Activated CD8-positive, alpha-beta memory T cell treated with anti-CD3 and anti-CD28 coated beads, Interleukin-2, amount 10 ng/mL, durations not matched to agents 7 days and 5 days (primary cell): ENCODE data around the gene WASF2. TPM values are rescaled to one million over a fixed set of nuclear protein-coding genes. Genes with fewer than 3 reads are reported as not detected.

Source experiments
- ATAC-seq: fragments of 150-1000 bp; cut with Tn5 transposase; one replicate; pipeline ENCODE4 v1.10.0; 2021; ENCODE audit warnings: moderate library complexity
- CTCF ChIA-PET: fragments of 350-600 bp; sonication (Branson Sonifier 250); formaldehyde crosslinking; loops from one replicate; lab custom pipeline; 2021; ENCODE audit warnings: antibody characterized with exemption; lab: Charles Lee
- DNase-seq: peaks from one replicate; pipeline ENCODE4 v3.0.0-alpha.2; 2020
- H3K27ac Mint-ChIP-seq: one replicate; pipeline ENCODE4 v1.8.0; 2021; ENCODE audit warnings: mild to moderate bottlenecking, mixed read lengths
- H3K27me3 Mint-ChIP-seq: one replicate; pipeline ENCODE4 v1.8.0; 2021; ENCODE audit warnings: mixed read lengths
- H3K36me3 Mint-ChIP-seq: one replicate; pipeline ENCODE4 v1.8.0; 2021; ENCODE audit warnings: mild to moderate bottlenecking, mixed read lengths
- H3K4me1 Mint-ChIP-seq: one replicate; pipeline ENCODE4 v1.8.0; 2021; ENCODE audit warnings: mixed read lengths
- H3K4me3 Mint-ChIP-seq: one replicate; pipeline ENCODE4 v1.8.0; 2021; ENCODE audit warnings: mild to moderate bottlenecking, moderate library complexity, mixed read lengths
- H3K9me3 Mint-ChIP-seq: one replicate; pipeline ENCODE4 v1.8.0; 2022; ENCODE audit warnings: low read depth, mixed read lengths
- total RNA-seq, 2 experiments: library from RNA; stranded (reverse); gene quantifications; one replicate each; pipeline ENCODE4 v1.2.3, GENCODE V29; 2021

Gene WASF2
- total RNA-seq, 2 experiments from 2014 or later: 113 to 117 TPM

DNA sequence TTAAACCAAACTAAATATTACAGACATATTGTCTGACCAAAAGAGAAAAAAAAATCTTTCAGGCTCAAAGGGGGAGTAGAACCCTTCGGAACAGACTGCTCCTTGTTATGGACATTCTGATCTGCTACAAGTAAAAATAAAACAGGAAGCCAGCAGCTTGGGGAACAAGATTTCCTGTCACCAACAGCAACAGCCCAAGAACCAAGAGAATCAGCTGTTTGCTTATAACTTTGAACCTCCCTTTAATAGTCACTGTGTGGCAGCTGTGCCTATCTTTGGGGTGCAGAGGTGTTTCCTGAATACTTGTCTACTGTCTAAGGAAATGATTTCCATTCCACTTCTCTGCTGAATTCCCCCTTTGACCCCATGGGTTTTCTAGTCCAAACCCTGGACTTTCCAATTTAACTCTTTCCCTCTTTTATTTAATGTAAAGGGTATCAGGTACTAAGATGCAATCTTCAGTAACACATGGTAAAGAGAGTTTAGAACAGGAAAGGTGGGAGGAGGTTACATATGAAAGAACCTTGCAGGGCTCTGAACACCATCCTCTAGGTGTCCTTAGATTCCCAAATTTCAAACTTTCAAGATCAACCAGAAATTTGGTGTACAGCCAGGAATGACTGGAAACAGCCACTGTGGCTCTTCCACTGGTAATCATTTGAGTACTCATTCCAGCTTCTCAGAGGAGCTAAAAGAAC lies 58.9 kb downstream of the WASF2 start:
- Mint-ChIP-seq H3K27me3 (no peaks in the 10 kb centered on the region), H3K27ac (peak overlapping the region; percentile 77), H3K36me3 (peaks cover 10% of the 10 kb centered on the region), H3K9me3 (no peaks in the 10 kb centered on the region), H3K4me3 (no peak overlapping the region), H3K4me1 (peaks cover 39% of the 10 kb centered on the region)
- CTCF ChIA-PET: interaction anchor here (1.2 to 1.9 kb wide), 5 partner anchors 9 to 87 kb away, joined by 3 to 10 read pairs (median 4); no protein-coding TSS in a partner anchor
- ATAC-seq (peak; percentile 75), DNase-seq (no peak)

DNA sequence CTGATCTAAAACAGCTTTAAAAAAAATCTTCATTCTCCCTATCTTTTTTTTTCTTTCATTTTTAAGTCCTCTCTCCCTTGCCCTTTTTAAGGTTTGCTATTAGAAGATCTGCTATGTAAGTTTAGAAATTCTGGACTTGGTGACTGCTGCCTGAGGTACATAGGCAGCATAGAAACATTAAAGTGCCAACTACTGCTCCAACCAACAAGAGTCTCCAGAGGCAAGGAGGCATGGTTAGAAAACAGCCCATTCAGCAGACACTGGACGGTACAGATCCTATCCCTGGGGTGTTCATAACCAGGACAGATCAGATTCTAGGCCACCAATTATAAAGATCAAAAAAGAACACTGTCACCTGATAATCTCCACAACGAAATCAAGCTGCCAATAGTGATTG lies 60.9 kb downstream of the WASF2 start:
- Mint-ChIP-seq H3K4me3 (no peak overlapping the region), H3K9me3 (no peaks in the 10 kb centered on the region), H3K27me3 (no peaks in the 10 kb centered on the region), H3K27ac (peak overlapping the region; percentile 6), H3K4me1 (peaks cover 38% of the 10 kb centered on the region), H3K36me3 (peaks cover 19% of the 10 kb centered on the region)
- CTCF ChIA-PET: interaction anchor here (1.3 to 1.4 kb wide), 2 partner anchors 18 to 32 kb away, joined by 3 read pairs; no protein-coding TSS in a partner anchor
- no peak for ATAC-seq
- DNase-seq: no peak

DNA sequence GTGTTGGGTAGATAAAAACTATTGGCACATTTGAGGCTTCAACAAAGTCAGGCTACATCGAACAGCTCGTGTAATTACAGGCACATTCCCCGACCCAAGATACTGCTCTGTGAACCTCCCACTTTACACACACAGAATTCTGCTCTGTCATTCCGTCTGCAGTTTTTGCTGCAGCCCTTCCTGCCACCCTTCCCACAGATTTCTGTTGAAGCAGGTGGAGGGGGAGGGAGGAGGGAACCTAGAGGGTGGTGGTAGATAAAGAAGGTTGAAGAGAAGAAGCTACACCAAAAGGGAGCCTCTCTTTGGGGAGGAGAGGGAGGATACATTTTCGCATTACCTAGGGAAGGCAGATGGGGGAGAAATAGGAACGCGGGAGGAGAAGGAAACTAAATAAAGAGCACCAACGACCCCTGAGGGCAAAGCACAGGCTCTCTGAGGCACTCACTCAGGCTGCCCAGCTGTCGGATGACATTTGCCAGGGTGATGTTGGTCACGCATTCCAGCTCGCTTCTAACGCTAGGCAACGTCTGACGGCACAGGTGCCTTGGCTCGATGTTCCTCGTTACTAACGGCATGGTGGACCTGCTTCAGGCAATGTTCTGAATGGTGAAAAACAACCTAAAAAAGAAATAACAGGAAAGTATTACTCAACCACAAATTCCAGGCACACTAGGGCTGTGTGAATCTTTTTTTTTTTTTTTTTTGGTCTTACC lies 61.5 kb downstream of the WASF2 start:
- CTCF ChIA-PET: interaction anchor here (0.9 to 1.4 kb wide), 3 partner anchors 8 to 32 kb away, joined by 3 to 5 read pairs (median 3); no protein-coding TSS in a partner anchor
- Mint-ChIP-seq H3K9me3 (no peaks in the 10 kb centered on the region), H3K4me1 (peaks cover 44% of the 10 kb centered on the region), H3K36me3 (peaks cover 22% of the 10 kb centered on the region), H3K4me3 (no peak overlapping the region), H3K27me3 (no peaks in the 10 kb centered on the region), H3K27ac (peak overlapping the region; percentile 14)
- DNase-seq (no peak), ATAC-seq (no peak)

DNA sequence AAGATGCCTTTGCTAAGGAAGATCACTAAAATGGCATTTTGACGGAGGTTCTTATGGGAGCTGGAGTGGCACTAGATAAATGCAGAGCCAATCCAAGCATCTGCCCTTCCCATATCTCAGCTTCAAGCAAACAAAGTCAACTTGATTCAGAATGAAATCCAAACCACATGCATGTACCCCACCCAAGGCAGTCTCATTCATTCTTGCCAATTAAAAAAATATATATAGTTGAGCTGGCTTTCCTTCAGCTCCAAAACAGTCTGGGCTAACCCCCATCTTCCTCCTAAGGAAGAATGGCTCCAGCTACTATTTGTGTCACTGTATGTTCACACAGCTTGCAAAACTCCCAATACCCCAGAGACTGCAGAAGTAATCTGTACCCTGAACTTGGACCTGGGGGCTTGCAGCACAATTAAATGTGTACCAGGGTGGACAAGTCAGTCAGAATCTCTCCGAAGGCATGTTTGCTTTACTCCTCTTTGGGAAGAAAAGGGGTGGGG lies 62.1 kb downstream of the WASF2 start:
- H3K36me3 Mint-ChIP-seq: peaks cover 22% of the 10 kb centered on the region
- no peak for ATAC-seq
- H3K4me3 Mint-ChIP-seq: no peak overlapping the region
- H3K4me1 Mint-ChIP-seq: peaks cover 45% of the 10 kb centered on the region
- H3K9me3 Mint-ChIP-seq: no peaks in the 10 kb centered on the region
- no peak for DNase-seq
- CTCF ChIA-PET: interaction anchor here (0.9 to 1.4 kb wide), 2 partner anchors 9 to 19 kb away, joined by 3 to 5 read pairs; no protein-coding TSS in a partner anchor
- H3K27me3 Mint-ChIP-seq: no peaks in the 10 kb centered on the region
- H3K27ac Mint-ChIP-seq: no peak overlapping the region

DNA sequence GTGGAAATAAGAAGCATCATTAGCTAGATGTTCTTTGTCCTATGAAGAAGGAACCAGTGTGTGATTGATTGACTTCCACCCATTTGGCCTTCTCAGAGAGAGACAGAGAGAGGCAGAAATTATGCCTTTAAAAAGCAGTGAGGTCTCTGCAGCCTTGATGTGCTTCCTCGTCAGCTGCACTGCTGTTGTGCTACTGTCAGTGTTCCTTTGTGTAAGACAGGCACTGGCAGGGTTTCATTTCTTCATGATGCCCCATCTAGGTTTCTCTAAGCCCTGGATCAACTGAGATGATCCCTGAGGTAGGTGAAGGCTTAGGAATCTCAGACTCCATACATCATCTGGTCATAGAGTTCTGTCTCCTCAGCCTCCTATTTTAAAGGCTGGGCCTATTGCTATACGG lies 62.6 kb downstream of the WASF2 start:
- Mint-ChIP-seq H3K4me3 (no peak overlapping the region), H3K27ac (no peak overlapping the region), H3K27me3 (no peaks in the 10 kb centered on the region), H3K36me3 (peaks cover 22% of the 10 kb centered on the region), H3K4me1 (peaks cover 48% of the 10 kb centered on the region), H3K9me3 (no peaks in the 10 kb centered on the region)
- ATAC-seq: no peak
- CTCF ChIA-PET: interaction anchor here (0.9 kb wide), 1 partner anchor 9 kb away, joined by 5 read pairs; no protein-coding TSS in a partner anchor
- no peak for DNase-seq

DNA sequence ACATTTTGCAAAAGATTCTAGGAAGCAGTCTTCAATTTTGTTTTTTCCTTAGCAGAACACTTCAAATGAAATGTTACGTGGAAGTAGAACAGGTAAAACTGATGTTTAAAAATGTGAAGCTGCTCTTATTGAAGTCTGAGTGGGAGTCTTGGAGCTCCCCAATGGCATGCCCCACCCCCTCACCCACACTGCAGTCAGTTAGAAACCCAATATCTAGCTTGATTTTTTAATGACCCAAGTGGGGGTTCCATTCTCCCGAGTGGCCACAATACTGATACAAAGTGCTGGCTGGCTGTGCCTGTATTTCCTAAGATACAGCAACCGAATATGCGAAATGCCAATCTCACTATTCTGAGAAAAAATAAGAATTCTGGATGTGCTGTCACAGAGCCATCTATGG lies 66.3 kb downstream of the WASF2 start:
- Mint-ChIP-seq H3K4me3 (no peak overlapping the region), H3K9me3 (no peaks in the 10 kb centered on the region), H3K36me3 (peaks cover 22% of the 10 kb centered on the region), H3K27me3 (no peaks in the 10 kb centered on the region), H3K4me1 (peaks cover 47% of the 10 kb centered on the region), H3K27ac (no peak overlapping the region)
- CTCF ChIA-PET: interaction anchor here (1.0 to 1.6 kb wide), 2 partner anchors 13 to 21 kb away, joined by 3 to 4 read pairs; no protein-coding TSS in a partner anchor
- DNase-seq (no peak), ATAC-seq (no peak)

DNA sequence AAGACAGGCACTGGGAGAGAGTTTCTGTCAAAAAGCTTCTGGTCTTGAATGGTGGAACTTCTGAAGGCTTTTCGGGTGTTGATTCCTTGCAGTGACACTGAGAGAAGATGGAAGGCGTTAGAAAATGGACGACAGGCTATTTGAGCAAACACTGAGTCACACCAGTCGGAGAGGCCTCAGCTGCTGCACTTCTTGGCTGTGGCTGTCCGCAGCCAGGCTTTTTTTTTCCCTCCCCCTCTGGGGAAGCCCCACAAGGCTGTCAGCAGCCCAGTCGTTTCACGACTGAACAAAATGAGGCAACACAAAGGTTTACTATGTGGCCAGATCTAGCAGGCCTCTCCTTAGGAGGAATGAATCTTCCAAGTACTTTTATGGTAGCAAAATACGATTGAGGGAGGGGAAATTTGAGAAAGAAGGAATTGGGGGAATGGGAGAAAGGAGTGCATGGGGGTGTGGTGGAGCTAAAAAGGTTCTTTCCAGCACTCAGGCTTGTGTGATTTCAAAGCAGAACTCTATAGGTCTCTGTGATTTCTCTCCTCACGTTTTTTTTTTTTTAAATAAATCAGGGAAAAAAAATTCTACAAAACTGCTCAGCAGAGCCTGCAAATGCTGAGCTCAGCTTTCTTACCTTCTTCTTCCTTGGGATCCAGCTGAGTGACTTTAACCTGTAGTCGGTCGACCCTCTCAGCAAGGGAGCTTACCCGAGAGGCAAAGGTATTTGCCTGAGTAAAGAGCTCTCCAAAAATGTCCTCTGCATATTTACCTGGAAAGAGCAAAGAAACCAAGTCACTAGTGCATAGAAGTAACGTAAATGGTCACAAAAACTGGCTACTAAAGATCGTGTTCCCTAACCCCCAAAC lies 71.4 kb downstream of the WASF2 start:
- Mint-ChIP-seq H3K36me3 (peaks cover 37% of the 10 kb centered on the region), H3K27ac (peak overlapping the region; percentile 89), H3K9me3 (no peaks in the 10 kb centered on the region), H3K4me1 (peaks cover 54% of the 10 kb centered on the region), H3K27me3 (no peaks in the 10 kb centered on the region), H3K4me3 (no peak overlapping the region)
- ATAC-seq (peak; percentile 93), DNase-seq (peak; percentile 89)
- CTCF ChIA-PET: interaction anchor here (0.8 to 2.0 kb wide), 11 partner anchors 18 to 244 kb away, joined by 3 to 6 read pairs (median 3); partner anchors contain the start of gene WASF2

DNA sequence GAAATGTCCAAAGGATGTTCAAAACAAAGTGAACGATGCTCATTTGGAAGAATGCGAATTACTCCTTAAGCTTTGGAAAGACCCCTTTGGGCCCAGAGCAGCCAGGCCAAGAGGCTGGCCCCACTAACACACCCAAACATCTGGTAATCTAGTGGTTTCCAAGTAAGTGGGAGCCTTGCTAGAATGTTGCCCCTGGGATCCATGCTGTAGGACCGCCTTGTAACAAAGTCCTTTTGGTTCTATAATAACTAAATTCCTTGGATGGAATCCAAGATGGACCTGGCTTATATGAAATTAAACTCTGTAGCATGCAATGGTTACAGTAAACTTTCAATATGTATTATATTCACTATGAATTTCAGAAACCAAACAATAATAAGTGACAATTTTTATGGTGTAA lies 72.3 kb downstream of the WASF2 start:
- Mint-ChIP-seq H3K4me1 (peaks cover 52% of the 10 kb centered on the region), H3K27me3 (no peaks in the 10 kb centered on the region), H3K36me3 (peaks cover 44% of the 10 kb centered on the region), H3K4me3 (no peak overlapping the region), H3K9me3 (no peaks in the 10 kb centered on the region), H3K27ac (peak overlapping the region; percentile 89)
- ATAC-seq (no peak), DNase-seq (no peak)
- CTCF ChIA-PET: interaction anchor here (0.8 to 1.4 kb wide), 8 partner anchors 19 to 199 kb away, joined by 3 to 6 read pairs (median 3); partner anchors contain the start of gene WASF2

DNA sequence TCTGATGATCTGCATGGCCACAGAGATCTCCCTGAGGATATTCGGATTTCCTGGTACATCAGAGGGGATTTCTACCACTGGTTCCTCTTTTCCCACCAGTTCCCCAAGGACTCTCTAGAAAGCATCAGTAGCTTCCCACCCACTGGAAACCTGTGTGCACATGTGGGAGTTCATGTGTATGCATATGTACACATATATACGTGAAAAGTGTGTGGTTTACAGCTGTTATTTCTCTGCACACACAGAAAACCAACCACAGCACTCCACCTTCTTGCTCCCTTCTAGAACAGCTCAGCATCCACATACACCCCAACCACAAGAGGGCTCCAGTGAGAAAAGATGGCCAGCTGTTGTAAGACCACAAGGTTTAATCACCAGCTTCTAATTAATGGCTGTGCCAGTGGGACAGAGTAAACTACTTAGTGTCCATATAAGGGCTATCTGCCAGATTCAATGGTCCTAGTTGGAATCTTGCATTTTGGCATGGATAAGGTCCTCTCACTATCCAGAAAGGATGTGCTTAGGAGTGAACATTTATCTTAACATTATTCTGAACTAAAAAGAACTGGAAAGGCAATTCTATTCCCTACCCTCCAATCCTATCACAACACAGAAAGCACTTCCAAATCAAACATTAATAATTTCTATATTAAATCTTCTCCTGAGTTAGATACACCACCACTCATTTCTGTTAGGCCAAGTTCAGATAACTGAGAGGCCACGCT lies 73.4 kb downstream of the WASF2 start:
- CTCF ChIA-PET: interaction anchor here (0.7 to 2.5 kb wide), 30 partner anchors 9 to 357 kb away, joined by 3 to 10 read pairs (median 4); partner anchors contain the start of genes AHDC1, STX12 and WASF2
- ATAC-seq: peak; percentile 57
- Mint-ChIP-seq H3K27me3 (no peaks in the 10 kb centered on the region), H3K27ac (peak overlapping the region; percentile 44), H3K36me3 (peaks cover 49% of the 10 kb centered on the region), H3K4me1 (peaks cover 43% of the 10 kb centered on the region), H3K4me3 (no peak overlapping the region), H3K9me3 (no peaks in the 10 kb centered on the region)
- DNase-seq: peak; percentile 78

DNA sequence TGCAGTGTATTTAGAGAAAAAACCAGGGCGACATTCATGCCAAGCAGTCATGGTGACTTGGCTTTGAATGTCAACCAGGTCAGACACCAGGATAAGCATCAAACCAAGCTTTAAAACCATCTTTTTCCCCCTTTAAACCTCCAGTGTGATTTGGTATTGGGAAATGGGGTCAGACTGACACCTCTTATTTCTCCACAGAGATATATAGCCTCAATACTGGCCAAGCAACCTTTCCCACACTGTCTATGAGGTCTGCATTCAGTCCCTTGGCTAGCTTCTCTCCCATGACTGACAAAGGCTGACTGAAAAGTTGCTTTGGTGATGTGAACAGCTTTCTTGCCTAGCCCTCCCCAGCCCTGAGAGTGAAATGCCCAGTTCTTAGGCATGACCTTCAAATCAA lies 75.9 kb downstream of the WASF2 start:
- Mint-ChIP-seq H3K27me3 (no peaks in the 10 kb centered on the region), H3K36me3 (peaks cover 63% of the 10 kb centered on the region), H3K9me3 (no peaks in the 10 kb centered on the region), H3K4me1 (peaks cover 37% of the 10 kb centered on the region), H3K4me3 (no peak overlapping the region), H3K27ac (no peak overlapping the region)
- DNase-seq (no peak), ATAC-seq (no peak)
- CTCF ChIA-PET: interaction anchor here (0.8 to 1.6 kb wide), 6 partner anchors 9 to 108 kb away, joined by 3 to 4 read pairs (median 3); no protein-coding TSS in a partner anchor

DNA sequence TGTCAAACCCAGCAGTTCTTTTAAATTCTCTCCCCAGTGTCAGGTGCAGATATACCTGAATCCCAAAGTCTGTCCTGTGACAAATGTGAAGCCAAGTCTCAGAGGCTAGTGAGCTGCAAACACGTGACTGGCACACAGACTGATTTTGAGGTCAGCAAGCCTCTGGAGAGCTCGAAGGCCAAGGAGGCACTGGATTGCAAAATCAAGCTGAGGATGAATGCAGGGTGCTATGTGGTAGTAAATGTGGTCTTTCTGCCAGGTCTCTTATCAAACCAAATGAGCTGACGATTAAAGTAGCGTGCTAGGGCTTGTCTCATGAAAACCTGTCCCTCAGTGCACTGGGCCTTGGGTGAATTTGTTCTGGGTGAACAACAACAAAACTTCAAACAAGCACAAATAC lies 77.0 kb downstream of the WASF2 start:
- CTCF ChIA-PET: interaction anchor here (0.6 to 2.3 kb wide), 9 partner anchors 9 to 192 kb away, joined by 3 to 8 read pairs (median 4); no protein-coding TSS in a partner anchor
- no peak overlapping the region for H3K27ac Mint-ChIP-seq
- H3K4me1 Mint-ChIP-seq: peaks cover 26% of the 10 kb centered on the region
- DNase-seq: no peak
- no peak overlapping the region for H3K4me3 Mint-ChIP-seq
- H3K27me3 Mint-ChIP-seq: no peaks in the 10 kb centered on the region
- no peak for ATAC-seq
- H3K36me3 Mint-ChIP-seq: peaks cover 61% of the 10 kb centered on the region
- H3K9me3 Mint-ChIP-seq: no peaks in the 10 kb centered on the region

DNA sequence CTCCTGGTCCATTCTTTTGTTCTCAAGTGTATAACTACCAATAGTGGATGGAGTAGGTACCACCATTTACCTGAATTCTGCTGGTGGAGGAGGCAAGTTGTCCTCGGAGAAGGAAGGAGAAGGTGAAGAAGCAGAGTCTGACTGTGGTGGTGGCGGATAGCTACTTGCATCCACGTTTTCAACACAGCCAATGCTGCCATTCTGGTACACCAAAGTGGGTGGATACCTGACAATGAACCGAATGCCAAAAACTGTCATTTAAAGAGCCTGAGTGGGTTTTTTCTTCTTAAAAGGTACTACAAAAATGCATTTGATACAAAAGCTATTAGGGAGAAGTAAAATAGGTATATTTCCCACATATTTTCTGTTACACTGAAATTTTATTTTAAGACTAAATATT lies 77.5 kb downstream of the WASF2 start:
- Mint-ChIP-seq H3K4me3 (no peak overlapping the region), H3K4me1 (peaks cover 23% of the 10 kb centered on the region), H3K9me3 (no peaks in the 10 kb centered on the region), H3K27me3 (no peaks in the 10 kb centered on the region), H3K36me3 (peaks cover 62% of the 10 kb centered on the region), H3K27ac (no peak overlapping the region)
- DNase-seq (no peak), ATAC-seq (no peak)
- CTCF ChIA-PET: interaction anchor here (0.6 to 2.3 kb wide), 8 partner anchors 10 to 193 kb away, joined by 3 to 8 read pairs (median 4); no protein-coding TSS in a partner anchor
